HCT116 (cell line): Measurements from ENCODE around the gene SHANK1. TPM values are rescaled to one million over a fixed set of nuclear protein-coding genes. Genes with fewer than 3 reads are reported as not detected.

Source experiments
- ATAC-seq: fragments of 200-7000 bp; cut with Tn5 transposase; 2 replicates; pipeline ENCODE4 v1.9.1; 2020; ENCODE audit warnings: mild to moderate bottlenecking, moderate library complexity
- BruUV-seq: library from RNA; stranded (reverse); fragments of 400-500 nt; replicated peaks from 2 replicates; lab custom pipeline; 2021; lab: Mats Ljungman, UMichigan
- CTCF ChIA-PET: fragments of 300-600 bp; sonication (Branson Sonifier 250); formaldehyde crosslinking; loops from one replicate; lab custom pipeline; 2021; ENCODE audit warnings: antibody characterized with exemption; lab: Charles Lee
- POLR2A ChIA-PET: fragments of 300-600, 350-600 bp; sonication (Branson Sonifier 250); formaldehyde crosslinking; loops from one replicate; lab custom pipeline; 2021; ENCODE audit warnings: antibody characterized with exemption; lab: Charles Lee
- RAD21 ChIA-PET, 2 experiments: fragments of 300-600 bp; sonication (Branson Sonifier 250); formaldehyde crosslinking; loops; one replicate each; lab custom pipeline; 2023; ENCODE audit warnings: low total read pairs in 2 of 2; ENCODE audit not compliant: uncharacterized antibody in 2 of 2, unreplicated experiment in 2 of 2, low non-redundant PET in 1 of 2; lab: Charles Lee
- DNase-seq: peaks from one replicate; pipeline ENCODE4 v3.0.0-alpha.2; 2010; ENCODE audit warnings: low read depth, low spot score
- H2AFZ ChIP-seq: fragments of 200-600 bp; shearing (Covaris generic), sonication (generic); 2 replicates; pipeline ENCODE4 v1.6.1; 2017; ENCODE audit warnings: low read depth, mixed run types, mixed read lengths, antibody characterized with exemption, low read length; ENCODE audit not compliant: poor library complexity, severe bottlenecking
- H3K27ac ChIP-seq: 2 replicates; pipeline ENCODE4 v1.5.1; 2012; ENCODE audit warnings: low read depth, low read length
- H3K27me3 ChIP-seq: fragments of 200-600 bp; sonication (generic); 2 replicates; pipeline ENCODE4 v1.6.1; 2016; ENCODE audit warnings: mixed run types, low read length, mixed read lengths; ENCODE audit not compliant: insufficient read depth
- H3K36me3 ChIP-seq, 2 experiments: fragments of 200-500 bp in 1 of 2; fragments of 200-600 bp in 1 of 2; sonication (Bioruptor generic) in 1 of 2; sonication (generic) in 1 of 2; 2 replicates each; pipeline versions ENCODE4 v1.5.1 to v1.6.1; 2014 to 2016; ENCODE audit warnings: low read length in 2 of 2, inconsistent platforms in 1 of 2, mixed read lengths in 1 of 2, mixed run types in 1 of 2; ENCODE audit not compliant: insufficient read depth in 2 of 2, control insufficient read depth in 1 of 2
- H3K4me1 ChIP-seq, 2 experiments: fragments of 200-600 bp in 1 of 2; sonication (generic) in 1 of 2; 2 replicates each; pipeline versions ENCODE4 v1.5.1 to v1.6.1; 2012 to 2017; ENCODE audit warnings: low read length in 2 of 2, inconsistent platforms in 1 of 2, mild to moderate bottlenecking in 1 of 2, mixed read lengths in 1 of 2, mixed run types in 1 of 2, moderate library complexity in 1 of 2; ENCODE audit not compliant: insufficient read depth in 2 of 2, control insufficient read depth in 1 of 2
- H3K4me2 ChIP-seq: fragments of 200-600 bp; sonication (generic); 2 replicates; pipeline ENCODE4 v1.6.1; 2017; ENCODE audit warnings: mixed run types, low read length, mixed read lengths
- H3K4me3 ChIP-seq, 2 experiments: fragments of 200-600 bp in 1 of 2; sonication (generic) in 1 of 2; replicated peaks in 1 of 2; 2 replicates each; pipeline ENCODE4 v1.5.1; 2011 to 2016; ENCODE audit warnings: low read length in 2 of 2, control low read depth in 1 of 2, low read depth in 1 of 2, mild to moderate bottlenecking in 1 of 2, mixed read lengths in 1 of 2, mixed run types in 1 of 2
- H3K79me2 ChIP-seq: fragments of 200-600 bp; sonication (generic); 2 replicates; pipeline ENCODE4 v1.6.1; 2017; ENCODE audit warnings: mild to moderate bottlenecking, mixed run types, low read length, moderate library complexity, mixed read lengths; ENCODE audit not compliant: insufficient read depth
- H3K9ac ChIP-seq: fragments of 200-600 bp; sonication (generic); 2 replicates; pipeline ENCODE4 v1.6.1; 2016; ENCODE audit warnings: low read length, mixed read lengths
- H3K9me2 ChIP-seq: fragments of 200-600 bp; sonication (generic), shearing (Covaris generic); 2 replicates; pipeline ENCODE4 v1.6.1; 2017; ENCODE audit warnings: mixed run types, mild to moderate bottlenecking, moderate library complexity; ENCODE audit not compliant: insufficient read depth
- H3K9me3 ChIP-seq, 2 experiments: fragments of 200-500 bp in 1 of 2; fragments of 200-600 bp in 1 of 2; sonication (Bioruptor generic) in 1 of 2; sonication (generic) in 1 of 2; 2 replicates each; pipeline ENCODE4 v1.6.1; 2014 to 2017; ENCODE audit warnings: low read length in 2 of 2, mixed read lengths in 2 of 2, inconsistent platforms in 1 of 2, low read depth in 1 of 2, mild to moderate bottlenecking in 1 of 2, mixed run types in 1 of 2, moderate library complexity in 1 of 2; ENCODE audit not compliant: control insufficient read depth in 1 of 2, insufficient read depth in 1 of 2
- H4K20me1 ChIP-seq: fragments of 200-600 bp; sonication (generic), shearing (Covaris generic); 2 replicates; pipeline ENCODE4 v1.6.1; 2017; ENCODE audit warnings: mixed run types, mild to moderate bottlenecking, moderate library complexity; ENCODE audit not compliant: insufficient read depth
- CBX3 ChIP-seq: IDR thresholded peaks from 2 replicates; pipeline ENCODE4 v1.6.1; 2012; ENCODE audit warnings: low read depth
- CEBPB ChIP-seq: IDR thresholded peaks from 2 replicates; pipeline ENCODE4 v1.6.1; 2012; ENCODE audit warnings: low read depth
- EGR1 ChIP-seq: IDR thresholded peaks from 2 replicates; pipeline ENCODE4 v1.6.1; 2012; ENCODE audit warnings: low read depth
- ELF1 ChIP-seq: IDR thresholded peaks from 2 replicates; pipeline ENCODE4 v1.6.1; 2012; ENCODE audit warnings: low read depth, borderline replicate concordance
- FOSL1 ChIP-seq: IDR thresholded peaks from 2 replicates; pipeline ENCODE4 v1.6.1; 2012; ENCODE audit warnings: low read depth
- JUND ChIP-seq: IDR thresholded peaks from 2 replicates; pipeline ENCODE4 v1.6.1; 2012
- POLR2A ChIP-seq: IDR thresholded peaks from 2 replicates; pipeline ENCODE4 v1.7.0; 2011; ENCODE audit warnings: borderline replicate concordance; ENCODE audit not compliant: insufficient read depth, insufficient read length; ENCODE audit errors: extremely low read depth
- POLR2AphosphoS5 ChIP-seq: IDR thresholded peaks from 2 replicates; pipeline ENCODE4 v1.6.1; 2011; ENCODE audit warnings: mild to moderate bottlenecking, low read depth, low read length, moderate library complexity
- RAD21 ChIP-seq: IDR thresholded peaks from 2 replicates; pipeline ENCODE4 v1.6.1; 2012; ENCODE audit warnings: low read depth, mild to moderate bottlenecking
- SIN3A ChIP-seq: IDR thresholded peaks from 2 replicates; pipeline ENCODE4 v1.6.1; 2012; ENCODE audit warnings: low read depth
- SP1 ChIP-seq: IDR thresholded peaks from 2 replicates; pipeline ENCODE4 v1.6.1; 2012; ENCODE audit warnings: low read depth
- SRF ChIP-seq: IDR thresholded peaks from 2 replicates; pipeline ENCODE4 v1.6.1; 2012; ENCODE audit warnings: low read depth
- TCF7L2 ChIP-seq: IDR thresholded peaks from 2 replicates; pipeline ENCODE4 v1.7.0; 2011; ENCODE audit warnings: borderline replicate concordance, inconsistent platforms; ENCODE audit not compliant: insufficient read depth, insufficient read length; ENCODE audit errors: extremely low read depth
- YY1 ChIP-seq: IDR thresholded peaks from 2 replicates; pipeline ENCODE4 v1.6.1; 2011; ENCODE audit warnings: low read length, low read depth, moderate library complexity, mild to moderate bottlenecking; ENCODE audit not compliant: insufficient replicate concordance; ENCODE audit errors: extremely low read depth
- ZFX ChIP-seq: fragments of 450-650 bp; IDR thresholded peaks from 2 replicates; pipeline ENCODE4 v1.6.1; 2017
- ZNF274 ChIP-seq: fragments of 200-500 bp; sonication (Bioruptor generic); IDR thresholded peaks from 2 replicates; pipeline ENCODE4 v1.6.1; 2014; ENCODE audit warnings: mild to moderate bottlenecking, low read depth, low read length, inconsistent platforms
- intact Hi-C: fragments of 100-400 bp; cut with micrococcal nuclease; formaldehyde crosslinking; loops from 2 replicates; pipeline ENCODE4 v1.10.0; 2022
- total RNA-seq: library from RNA; stranded (reverse); gene quantifications from one replicate; pipeline ENCODE4 v1.2.1, GENCODE V29; 2021; ENCODE audit not compliant: unreplicated experiment
- TF ChIP-seq, protein P1 (sequence below): IDR thresholded peaks from 2 replicates; pipeline ENCODE4 v1.6.1; 2012
- TF ChIP-seq, protein P2 (sequence below): IDR thresholded peaks from 2 replicates; pipeline ENCODE4 v1.6.1; 2012; ENCODE audit warnings: low read depth
- TF ChIP-seq, protein P3 (sequence below): IDR thresholded peaks from 2 replicates; pipeline ENCODE4 v1.6.1; 2011; ENCODE audit warnings: mild to moderate bottlenecking, low read length, moderate library complexity; ENCODE audit not compliant: insufficient replicate concordance; ENCODE audit errors: extremely low read depth

Gene SHANK1
- total RNA-seq, 1 experiment from 2014 or later, result 3.0 TPM

DNA sequence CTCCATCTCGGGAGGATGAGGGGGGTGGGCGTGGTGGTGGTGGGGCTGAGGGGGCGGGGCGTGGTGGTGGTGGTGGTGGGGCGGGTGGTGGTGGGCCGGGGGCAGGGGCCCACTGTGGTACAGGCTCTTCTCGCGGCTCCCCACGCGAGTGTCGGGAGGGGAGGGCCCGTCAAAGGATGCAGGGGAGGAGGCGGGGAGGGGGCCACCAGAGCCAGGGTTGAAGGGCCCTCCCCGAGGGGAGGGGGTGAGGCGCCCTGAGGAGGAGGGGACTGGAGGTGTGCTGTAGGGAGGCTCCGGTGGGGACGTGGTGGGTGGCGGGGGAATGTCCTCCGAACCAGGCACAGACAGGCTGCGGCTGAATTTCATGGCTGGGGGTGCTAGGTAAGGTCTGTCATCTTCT, 50.7 kb downstream of the SHANK1 start:
- Histone ChIP-seq H3K36me3 (no peaks in the 10 kb centered on the region), H2AFZ (no peak overlapping the region), H3K9me2 (no peaks in the 10 kb centered on the region), H3K4me1 (peaks cover 0 to 9% of the 10 kb centered on the region in 2 experiments; a peak in 1 of 4 replicates), H4K20me1 (no peaks in the 10 kb centered on the region), H3K4me3 (no peak overlapping the region), H3K27me3 (no peaks in the 10 kb centered on the region), H3K79me2 (no peaks in the 10 kb centered on the region), H3K27ac (no peak overlapping the region), H3K9me3 (no peaks in the 10 kb centered on the region), H3K4me2 (no peak overlapping the region), H3K9ac (no peak overlapping the region)
- TF ChIP-seq RAD21 (no peak), POLR2AphosphoS5 (no peak), SP1 (no peak), EGR1 (no peak), JUND (no peak), ELF1 (no peak), FOSL1 (no peak), YY1 (no peak), TCF7L2 (no peak), CEBPB (no peak), POLR2A (no peak), ZFX (no peak), ZNF274 (no peak), SIN3A (no peak), SRF (no peak), CBX3 (no peak)
- TF ChIP-seq, protein P1, sequence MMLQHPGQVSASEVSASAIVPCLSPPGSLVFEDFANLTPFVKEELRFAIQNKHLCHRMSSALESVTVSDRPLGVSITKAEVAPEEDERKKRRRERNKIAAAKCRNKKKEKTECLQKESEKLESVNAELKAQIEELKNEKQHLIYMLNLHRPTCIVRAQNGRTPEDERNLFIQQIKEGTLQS, result no peak
- TF ChIP-seq, protein P2, sequence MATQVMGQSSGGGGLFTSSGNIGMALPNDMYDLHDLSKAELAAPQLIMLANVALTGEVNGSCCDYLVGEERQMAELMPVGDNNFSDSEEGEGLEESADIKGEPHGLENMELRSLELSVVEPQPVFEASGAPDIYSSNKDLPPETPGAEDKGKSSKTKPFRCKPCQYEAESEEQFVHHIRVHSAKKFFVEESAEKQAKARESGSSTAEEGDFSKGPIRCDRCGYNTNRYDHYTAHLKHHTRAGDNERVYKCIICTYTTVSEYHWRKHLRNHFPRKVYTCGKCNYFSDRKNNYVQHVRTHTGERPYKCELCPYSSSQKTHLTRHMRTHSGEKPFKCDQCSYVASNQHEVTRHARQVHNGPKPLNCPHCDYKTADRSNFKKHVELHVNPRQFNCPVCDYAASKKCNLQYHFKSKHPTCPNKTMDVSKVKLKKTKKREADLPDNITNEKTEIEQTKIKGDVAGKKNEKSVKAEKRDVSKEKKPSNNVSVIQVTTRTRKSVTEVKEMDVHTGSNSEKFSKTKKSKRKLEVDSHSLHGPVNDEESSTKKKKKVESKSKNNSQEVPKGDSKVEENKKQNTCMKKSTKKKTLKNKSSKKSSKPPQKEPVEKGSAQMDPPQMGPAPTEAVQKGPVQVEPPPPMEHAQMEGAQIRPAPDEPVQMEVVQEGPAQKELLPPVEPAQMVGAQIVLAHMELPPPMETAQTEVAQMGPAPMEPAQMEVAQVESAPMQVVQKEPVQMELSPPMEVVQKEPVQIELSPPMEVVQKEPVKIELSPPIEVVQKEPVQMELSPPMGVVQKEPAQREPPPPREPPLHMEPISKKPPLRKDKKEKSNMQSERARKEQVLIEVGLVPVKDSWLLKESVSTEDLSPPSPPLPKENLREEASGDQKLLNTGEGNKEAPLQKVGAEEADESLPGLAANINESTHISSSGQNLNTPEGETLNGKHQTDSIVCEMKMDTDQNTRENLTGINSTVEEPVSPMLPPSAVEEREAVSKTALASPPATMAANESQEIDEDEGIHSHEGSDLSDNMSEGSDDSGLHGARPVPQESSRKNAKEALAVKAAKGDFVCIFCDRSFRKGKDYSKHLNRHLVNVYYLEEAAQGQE, result no peak
- TF ChIP-seq, protein P3, sequence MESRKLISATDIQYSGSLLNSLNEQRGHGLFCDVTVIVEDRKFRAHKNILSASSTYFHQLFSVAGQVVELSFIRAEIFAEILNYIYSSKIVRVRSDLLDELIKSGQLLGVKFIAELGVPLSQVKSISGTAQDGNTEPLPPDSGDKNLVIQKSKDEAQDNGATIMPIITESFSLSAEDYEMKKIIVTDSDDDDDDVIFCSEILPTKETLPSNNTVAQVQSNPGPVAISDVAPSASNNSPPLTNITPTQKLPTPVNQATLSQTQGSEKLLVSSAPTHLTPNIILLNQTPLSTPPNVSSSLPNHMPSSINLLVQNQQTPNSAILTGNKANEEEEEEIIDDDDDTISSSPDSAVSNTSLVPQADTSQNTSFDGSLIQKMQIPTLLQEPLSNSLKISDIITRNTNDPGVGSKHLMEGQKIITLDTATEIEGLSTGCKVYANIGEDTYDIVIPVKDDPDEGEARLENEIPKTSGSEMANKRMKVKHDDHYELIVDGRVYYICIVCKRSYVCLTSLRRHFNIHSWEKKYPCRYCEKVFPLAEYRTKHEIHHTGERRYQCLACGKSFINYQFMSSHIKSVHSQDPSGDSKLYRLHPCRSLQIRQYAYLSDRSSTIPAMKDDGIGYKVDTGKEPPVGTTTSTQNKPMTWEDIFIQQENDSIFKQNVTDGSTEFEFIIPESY, result no peak
- POLR2A ChIA-PET, result no interaction called here
- no peak for ATAC-seq
- intact Hi-C loops, result no loop called here
- CTCF ChIA-PET, result interaction anchor here (1.2 to 1.7 kb wide), 2 partner anchors 10 to 115 kb away, joined by 4 to 13 read pairs; no protein-coding TSS in a partner anchor
- BruUV-seq, result no TSS peak
- no peak for DNase-seq
- RAD21 ChIA-PET, result no interaction called here
